Activated CD8-positive, alpha-beta T cell treated with anti-CD3 and anti-CD28 coated beads for 36 hours (primary cell): ENCODE results near the gene MB. TPM values are rescaled to one million over a fixed set of nuclear protein-coding genes. Genes with fewer than 3 reads are reported as not detected.

Experiments
- ATAC-seq: fragments of 200-7000 bp; cut with Tn5 transposase; one replicate; pipeline ENCODE4 v1.10.0; 2021; ENCODE audit warnings: mild to moderate bottlenecking, moderate library complexity
- CTCF ChIA-PET: fragments of 350-600 bp; sonication (Branson Sonifier 250); formaldehyde crosslinking; loops from one replicate; lab custom pipeline; 2021; ENCODE audit warnings: antibody characterized with exemption; lab: Charles Lee
- POLR2A ChIA-PET: fragments of 350-600 bp; sonication (Branson Sonifier 250); formaldehyde crosslinking; loops from one replicate; lab custom pipeline; 2021; ENCODE audit warnings: antibody characterized with exemption; lab: Charles Lee
- DNase-seq: peaks from one replicate; pipeline ENCODE4 v3.0.0-alpha.2; 2020
- H3K27ac Mint-ChIP-seq: one replicate; pipeline ENCODE4 v1.8.0; 2021; ENCODE audit warnings: mild to moderate bottlenecking, mixed read lengths
- H3K27me3 Mint-ChIP-seq: one replicate; pipeline ENCODE4 v1.8.0; 2021; ENCODE audit warnings: mixed read lengths
- H3K36me3 Mint-ChIP-seq: one replicate; pipeline ENCODE4 v1.8.0; 2021; ENCODE audit warnings: low read depth, mixed read lengths
- H3K4me1 Mint-ChIP-seq: one replicate; pipeline ENCODE4 v1.8.0; 2021; ENCODE audit warnings: low read depth, mixed read lengths
- H3K4me3 Mint-ChIP-seq: one replicate; pipeline ENCODE4 v1.8.0; 2021; ENCODE audit warnings: mild to moderate bottlenecking, moderate library complexity, mixed read lengths
- H3K9me3 Mint-ChIP-seq: one replicate; pipeline ENCODE4 v1.8.0; 2021; ENCODE audit warnings: mixed read lengths
- CTCF ChIP-seq: fragments of 200-600 bp; IDR thresholded peaks from one replicate; pipeline ENCODE4 v1.8.0; 2022; ENCODE audit warnings: antibody characterized with exemption, mild to moderate bottlenecking
- intact Hi-C: fragments of 100-400 bp; cut with micrococcal nuclease; formaldehyde crosslinking; loops from one replicate; pipeline ENCODE4 v1.10.0; 2022
- total RNA-seq, 2 experiments: library from RNA; stranded (reverse); gene quantifications; one replicate each; pipeline ENCODE4 v1.2.3, GENCODE V29; 2021

The MB gene
- total RNA-seq, 2 experiments from 2014 or later: not detected

- ChIA-PET CTCF (interaction anchor here (1.2 kb wide), 1 partner anchor 139 kb away, joined by 3 read pairs; no protein-coding TSS in a partner anchor), POLR2A (no interaction called here)
- no peak for ATAC-seq
- intact Hi-C loops: no loop called here
- Mint-ChIP-seq H3K36me3 (no peaks in the 10 kb centered on the region), H3K9me3 (no peaks in the 10 kb centered on the region), H3K4me3 (no peak overlapping the region), H3K27me3 (no peaks in the 10 kb centered on the region), H3K27ac (no peak overlapping the region), H3K4me1 (no peaks in the 10 kb centered on the region)
- TF ChIP-seq CTCF: no peak
- no peak for DNase-seq
Measured at GRCh38 chr22:35568751-35569739, 48.1 kb downstream of the MB start.

GRCh38 chr22:35567351-35568141 lies 49.6 kb downstream of the MB start:
- ATAC-seq: no peak

GRCh38 chr22:35564975-35565867 lies 51.9 kb downstream of the MB start:
- no peak overlapping the region for H3K4me3 Mint-ChIP-seq
- no peaks in the 10 kb centered on the region for H3K9me3 Mint-ChIP-seq
- no peak overlapping the region for H3K27ac Mint-ChIP-seq
- peaks cover 7% of the 10 kb centered on the region for H3K4me1 Mint-ChIP-seq
- TF ChIP-seq CTCF: no peak
- no peak for ATAC-seq
- ChIA-PET CTCF (interaction anchor here (1.0 to 1.2 kb wide), 2 partner anchors 18 to 214 kb away, joined by 4 read pairs; no protein-coding TSS in a partner anchor), POLR2A (no interaction called here)
- no peaks in the 10 kb centered on the region for H3K36me3 Mint-ChIP-seq
- H3K27me3 Mint-ChIP-seq: peaks cover 10% of the 10 kb centered on the region
- intact Hi-C loops: no loop called here
- no peak for DNase-seq

More at GRCh38 chr22:35567351-35568141, 49.6 kb downstream of the MB start:
- POLR2A ChIA-PET: interaction anchor here (0.6 kb wide), 1 partner anchor 107 kb away, joined by 4 read pairs; no protein-coding TSS in a partner anchor
- H3K27me3 Mint-ChIP-seq: peaks cover 2% of the 10 kb centered on the region
- TF ChIP-seq CTCF: no peak
- H3K4me1 Mint-ChIP-seq: no peaks in the 10 kb centered on the region
- no peak for DNase-seq
- no peaks in the 10 kb centered on the region for H3K36me3 Mint-ChIP-seq
- CTCF ChIA-PET: interaction anchor here (1.0 to 1.2 kb wide), 2 partner anchors 16 to 216 kb away, joined by 3 read pairs; no protein-coding TSS in a partner anchor
- no peak overlapping the region for H3K27ac Mint-ChIP-seq
- intact Hi-C loops: no loop called here
- H3K4me3 Mint-ChIP-seq: no peak overlapping the region
- H3K9me3 Mint-ChIP-seq: no peaks in the 10 kb centered on the region

GRCh38 chr22:35563211-35563610 lies 53.9 kb downstream of the MB start:
- ChIA-PET CTCF (no interaction called here), POLR2A (no interaction called here)
- peaks cover 12% of the 10 kb centered on the region for H3K27me3 Mint-ChIP-seq
- no peak for ATAC-seq
- no peaks in the 10 kb centered on the region for H3K36me3 Mint-ChIP-seq
- DNase-seq: no peak
- H3K27ac Mint-ChIP-seq: no peak overlapping the region
- peaks cover 7% of the 10 kb centered on the region for H3K4me1 Mint-ChIP-seq
- no peaks in the 10 kb centered on the region for H3K9me3 Mint-ChIP-seq
- H3K4me3 Mint-ChIP-seq: no peak overlapping the region
- intact Hi-C loops: no loop called here
- no peak for TF ChIP-seq CTCF
